Measurements from ENCODE around the gene ARHGAP8.
"Not testable (repeated sequence)": the region's sequence is repeated elsewhere in the genome, so short reads cannot be mapped to it uniquely, and the experiment has no call there.

ARHGAP8 gene

DNA sequence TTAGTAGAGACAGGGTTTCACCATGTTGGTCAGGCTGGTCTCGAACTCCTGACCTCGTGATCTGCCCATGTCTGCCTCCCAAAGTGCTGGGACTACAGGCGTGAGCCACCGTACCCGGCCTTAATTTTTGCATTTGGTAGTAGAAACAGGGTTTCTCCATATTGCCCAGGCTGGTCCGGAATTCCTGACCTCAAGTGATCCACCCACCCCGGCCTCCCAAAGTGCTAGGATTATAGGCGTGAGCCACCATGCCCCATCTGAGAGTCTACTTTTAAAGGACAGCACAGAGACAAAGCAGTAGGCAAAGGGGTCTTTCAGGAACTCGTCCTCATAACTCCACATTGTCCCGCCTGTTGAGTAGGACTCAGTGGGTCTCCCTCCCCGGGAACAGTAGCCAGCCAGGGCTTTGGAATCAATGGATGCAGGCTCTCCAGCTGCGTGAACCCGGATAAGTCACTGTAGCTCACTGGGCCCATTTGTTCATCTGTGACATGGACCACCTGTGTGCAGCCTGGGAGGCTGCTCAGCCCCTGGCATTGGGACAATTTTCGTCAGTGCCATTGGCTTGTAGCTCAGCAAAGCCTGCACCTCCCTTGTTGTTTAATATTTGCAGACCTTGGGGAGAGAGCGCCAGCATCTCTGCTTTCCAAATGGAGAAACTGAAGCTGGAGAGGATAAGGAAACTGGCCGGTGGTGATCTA lies 86.1 kb downstream of the ARHGAP8 start:
- DNase-seq, result no peak

DNA sequence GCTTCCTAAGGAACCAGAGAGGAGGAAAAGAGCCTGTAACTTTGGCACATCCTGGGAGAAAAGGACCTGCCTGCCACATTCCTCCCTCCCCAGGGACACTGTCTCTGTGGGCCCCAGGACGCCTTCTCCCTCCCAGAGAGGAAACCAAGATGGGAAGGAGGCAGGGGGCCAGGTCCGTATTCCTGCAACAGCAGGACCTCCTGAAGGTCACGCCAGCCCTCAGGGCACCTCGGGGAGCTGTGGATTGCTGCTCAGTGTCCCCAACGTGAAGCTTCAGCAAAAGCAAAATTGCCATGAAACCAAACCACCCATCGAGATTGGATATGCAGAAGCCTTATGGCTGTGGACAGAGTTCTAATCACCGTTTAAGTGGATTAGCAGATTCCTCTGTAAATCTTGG lies 86.7 kb downstream of the ARHGAP8 start:
- no peak for DNase-seq

- DNase-seq, result no peak
Measured at GRCh38 chr22:44839721-44840120, 87.3 kb downstream of the ARHGAP8 start.

DNA sequence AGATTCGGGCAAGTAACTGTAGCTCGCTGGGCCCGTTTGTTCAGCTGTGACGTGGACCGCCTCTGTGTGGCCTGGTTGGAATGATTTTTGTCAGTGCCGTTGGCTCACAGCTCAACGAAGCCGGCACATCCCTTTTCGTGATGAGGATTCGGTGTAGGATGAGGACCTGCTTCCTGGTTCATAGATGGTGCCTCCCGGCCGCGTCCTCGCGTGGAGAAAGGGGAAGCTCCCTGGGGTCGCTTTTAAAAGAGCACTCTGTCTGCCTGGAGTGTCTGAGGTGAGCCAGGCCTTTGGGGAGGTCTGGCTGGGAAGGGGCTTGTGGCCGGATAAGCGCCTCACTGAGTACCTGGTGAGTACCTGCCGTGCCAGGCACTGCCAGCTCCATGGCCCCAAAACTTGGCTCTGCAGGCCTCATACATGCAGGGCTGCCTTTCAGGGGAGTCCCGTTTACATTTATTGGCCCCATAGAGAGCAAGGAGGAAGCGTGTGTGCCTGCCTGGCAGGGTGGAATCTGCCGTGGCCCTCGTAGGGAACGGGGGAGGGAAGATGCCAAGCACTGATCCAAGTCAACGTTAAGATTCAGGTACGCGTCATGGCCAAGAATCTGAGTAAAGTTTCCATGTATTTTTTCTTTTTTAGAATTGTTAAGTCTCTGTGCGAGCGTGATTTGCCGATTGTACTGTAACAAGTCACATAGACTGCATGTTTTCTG lies 88.4 kb downstream of the ARHGAP8 start:
- DNase-seq, result no peak

GRCh38 chr22:44842417-44842816 lies 90.0 kb downstream of the ARHGAP8 start:
- DNase-seq, result no peak

- no peak for DNase-seq
Measured at GRCh38 chr22:44845191-44845590, 92.8 kb downstream of the ARHGAP8 start.

DNA sequence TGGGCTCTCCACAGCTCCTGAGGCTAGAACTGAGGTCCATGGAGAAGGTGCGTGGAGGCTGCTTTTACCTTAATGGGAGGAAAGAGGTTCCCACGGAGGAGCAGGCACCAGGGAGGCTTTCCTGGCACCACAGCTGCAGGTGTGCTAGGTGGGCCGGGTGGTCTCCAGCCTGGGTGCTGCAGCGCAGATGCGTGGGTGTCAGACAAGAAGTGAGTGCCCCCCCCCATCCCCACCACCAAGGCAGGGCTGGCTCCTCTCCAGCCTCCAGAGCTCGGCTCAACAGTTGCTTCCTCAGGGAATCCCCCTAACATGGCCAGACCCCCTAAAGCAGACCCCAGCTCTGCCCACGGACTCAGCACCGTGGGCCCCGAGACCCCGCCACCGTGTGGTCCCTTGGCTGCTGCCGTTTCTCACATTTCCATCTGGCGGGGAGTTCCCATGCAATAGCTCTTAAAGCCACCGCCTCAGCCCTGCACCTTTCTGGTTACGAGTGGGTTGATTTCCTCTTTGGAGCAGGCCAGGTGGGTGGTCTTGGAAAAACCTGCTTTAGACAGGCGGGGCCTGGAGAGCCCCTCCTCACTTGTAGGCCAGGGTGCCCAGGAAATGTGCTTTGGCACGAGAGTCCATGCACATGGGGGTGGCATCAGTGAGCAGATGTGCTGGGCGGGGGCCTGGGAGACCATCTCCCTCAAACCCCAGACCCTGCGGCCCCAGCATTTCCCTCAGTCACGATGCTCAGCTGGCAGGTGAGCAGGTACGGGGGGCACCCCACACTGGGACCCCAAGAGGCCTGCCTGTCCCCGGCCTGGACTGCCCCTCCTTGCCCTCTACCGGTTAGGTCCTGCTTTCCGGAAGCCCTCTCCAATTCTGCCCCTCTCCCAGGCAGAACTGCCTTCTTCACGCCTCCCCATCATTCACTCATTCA lies 93.7 kb downstream of the ARHGAP8 start:
- no peak for DNase-seq

GRCh38 chr22:44846726-44847275 lies 94.4 kb downstream of the ARHGAP8 start:
- DNase-seq, result no peak

- DNase-seq, result no peak
Measured at GRCh38 chr22:44847380-44847779, 95.0 kb downstream of the ARHGAP8 start.

- DNase-seq, result no peak
Measured at GRCh38 chr22:44847892-44848291, 95.5 kb downstream of the ARHGAP8 start.

GRCh38 chr22:44848296-44848741 lies 95.9 kb downstream of the ARHGAP8 start:
- DNase-seq, result no peak

- no peak for DNase-seq
Measured at GRCh38 chr22:44848791-44849420, 96.5 kb downstream of the ARHGAP8 start.

DNA sequence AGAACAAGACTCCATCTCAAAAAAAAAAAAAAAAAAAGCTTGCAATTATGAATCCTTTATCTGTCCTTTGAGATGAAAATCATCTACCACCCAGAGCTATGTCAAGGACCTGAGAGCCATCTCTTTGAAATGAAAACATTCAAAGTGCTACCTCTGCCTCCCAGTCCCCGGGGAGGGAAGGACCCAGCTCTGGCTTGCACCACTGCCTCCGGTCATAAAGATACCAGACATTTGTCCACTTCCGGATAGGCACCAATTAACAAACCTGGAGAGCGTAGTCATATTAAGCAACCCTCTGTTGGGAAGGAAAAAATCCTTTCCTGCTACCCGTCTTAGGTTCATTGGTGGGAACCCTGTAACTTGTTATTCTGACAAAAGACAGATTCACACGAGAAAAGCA lies 98.6 kb downstream of the ARHGAP8 start:
- no peak for DNase-seq

DNA sequence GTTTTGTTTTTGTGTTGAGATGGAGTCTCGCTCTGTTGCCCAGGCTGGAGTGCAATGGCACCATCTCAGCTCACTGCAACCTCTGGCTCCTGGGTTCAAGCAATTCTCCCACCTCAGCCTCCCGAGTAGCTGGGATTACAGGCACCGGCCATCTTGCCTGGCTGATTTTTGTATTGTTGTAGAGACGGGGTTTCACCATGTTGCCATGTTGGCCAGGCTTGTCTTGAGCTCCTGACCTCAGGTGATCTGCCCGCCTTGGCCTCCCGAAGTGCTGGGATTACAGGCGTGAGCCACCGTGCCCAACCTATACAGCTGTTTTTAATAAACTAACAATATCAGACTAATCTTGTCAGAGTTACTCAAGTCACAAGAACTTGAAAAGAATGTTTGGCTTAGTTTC lies 102.3 kb downstream of the ARHGAP8 start:
- not testable (repeated sequence) for DNase-seq

GRCh38 chr22:44855855-44856254 lies 103.5 kb downstream of the ARHGAP8 start:
- DNase-seq, result no peak

GRCh38 chr22:44858819-44859218 lies 106.4 kb downstream of the ARHGAP8 start:
- not testable (repeated sequence) for DNase-seq

DNA sequence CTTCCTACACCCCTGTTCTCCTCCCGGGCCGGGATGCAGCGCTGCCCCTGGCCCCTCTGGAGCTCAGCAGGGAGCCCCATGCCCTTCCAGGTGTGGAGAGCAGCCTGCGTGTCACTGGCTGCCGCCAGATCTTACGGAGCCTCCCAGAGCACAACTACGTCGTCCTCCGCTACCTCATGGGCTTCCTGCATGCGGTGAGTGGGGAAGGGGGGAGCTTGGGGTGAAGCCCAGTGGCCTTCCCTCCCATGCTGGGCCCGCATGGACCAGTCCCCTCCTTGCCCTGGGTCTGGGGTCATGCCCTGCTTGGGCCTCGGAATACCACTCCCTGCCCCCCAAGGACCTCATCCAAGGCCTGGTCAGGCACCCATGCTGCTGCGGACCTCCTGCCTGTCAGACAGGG lies 107.3 kb downstream of the ARHGAP8 start:
- no peak for DNase-seq

- no peak for DNase-seq
Measured at GRCh38 chr22:44860311-44860710, 107.9 kb downstream of the ARHGAP8 start.

GRCh38 chr22:44861245-44861644 lies 108.9 kb downstream of the ARHGAP8 start:
- no peak for DNase-seq

DNA sequence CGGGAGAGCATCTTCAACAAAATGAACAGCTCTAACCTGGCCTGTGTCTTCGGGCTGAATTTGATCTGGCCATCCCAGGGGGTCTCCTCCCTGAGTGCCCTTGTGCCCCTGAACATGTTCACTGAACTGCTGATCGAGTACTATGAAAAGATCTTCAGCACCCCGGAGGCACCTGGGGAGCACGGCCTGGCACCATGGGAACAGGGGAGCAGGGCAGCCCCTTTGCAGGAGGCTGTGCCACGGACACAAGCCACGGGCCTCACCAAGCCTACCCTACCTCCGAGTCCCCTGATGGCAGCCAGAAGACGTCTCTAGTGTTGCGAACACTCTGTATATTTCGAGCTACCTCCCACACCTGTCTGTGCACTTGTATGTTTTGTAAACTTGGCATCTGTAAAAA lies 109.9 kb downstream of the ARHGAP8 start:
- no peak for DNase-seq

GRCh38 chr22:44862981-44863860 lies 110.8 kb downstream of the ARHGAP8 start:
- no peak for DNase-seq
